Measurements from ENCODE around the gene SLC46A3. TPM values are rescaled to one million over a fixed set of nuclear protein-coding genes. Genes with fewer than 3 reads are reported as not detected.

SLC46A3 gene, protein sequence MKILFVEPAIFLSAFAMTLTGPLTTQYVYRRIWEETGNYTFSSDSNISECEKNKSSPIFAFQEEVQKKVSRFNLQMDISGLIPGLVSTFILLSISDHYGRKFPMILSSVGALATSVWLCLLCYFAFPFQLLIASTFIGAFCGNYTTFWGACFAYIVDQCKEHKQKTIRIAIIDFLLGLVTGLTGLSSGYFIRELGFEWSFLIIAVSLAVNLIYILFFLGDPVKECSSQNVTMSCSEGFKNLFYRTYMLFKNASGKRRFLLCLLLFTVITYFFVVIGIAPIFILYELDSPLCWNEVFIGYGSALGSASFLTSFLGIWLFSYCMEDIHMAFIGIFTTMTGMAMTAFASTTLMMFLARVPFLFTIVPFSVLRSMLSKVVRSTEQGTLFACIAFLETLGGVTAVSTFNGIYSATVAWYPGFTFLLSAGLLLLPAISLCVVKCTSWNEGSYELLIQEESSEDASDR
- 5.8 to 6.4 TPM (median 6.1 TPM) in 3 replicates for total RNA-seq

GRCh38 chr13:28718543-28719226 lies at the start of gene SLC46A3:
Gene SLC46A3, minus strand, starts transcription at chr13:28718970. Its CDS starts 972 bp downstream, at chr13:28717998.
- TF ChIP-seq, protein P1, sequence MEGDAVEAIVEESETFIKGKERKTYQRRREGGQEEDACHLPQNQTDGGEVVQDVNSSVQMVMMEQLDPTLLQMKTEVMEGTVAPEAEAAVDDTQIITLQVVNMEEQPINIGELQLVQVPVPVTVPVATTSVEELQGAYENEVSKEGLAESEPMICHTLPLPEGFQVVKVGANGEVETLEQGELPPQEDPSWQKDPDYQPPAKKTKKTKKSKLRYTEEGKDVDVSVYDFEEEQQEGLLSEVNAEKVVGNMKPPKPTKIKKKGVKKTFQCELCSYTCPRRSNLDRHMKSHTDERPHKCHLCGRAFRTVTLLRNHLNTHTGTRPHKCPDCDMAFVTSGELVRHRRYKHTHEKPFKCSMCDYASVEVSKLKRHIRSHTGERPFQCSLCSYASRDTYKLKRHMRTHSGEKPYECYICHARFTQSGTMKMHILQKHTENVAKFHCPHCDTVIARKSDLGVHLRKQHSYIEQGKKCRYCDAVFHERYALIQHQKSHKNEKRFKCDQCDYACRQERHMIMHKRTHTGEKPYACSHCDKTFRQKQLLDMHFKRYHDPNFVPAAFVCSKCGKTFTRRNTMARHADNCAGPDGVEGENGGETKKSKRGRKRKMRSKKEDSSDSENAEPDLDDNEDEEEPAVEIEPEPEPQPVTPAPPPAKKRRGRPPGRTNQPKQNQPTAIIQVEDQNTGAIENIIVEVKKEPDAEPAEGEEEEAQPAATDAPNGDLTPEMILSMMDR (IDR thresholded peaks at IDR 0.05; ENCODE audit: unreplicated experiment), result no peak
- H3K4me1 Mint-ChIP-seq, result peaks cover 16% of the 10 kb centered on the region
- no peaks in the 10 kb centered on the region for H3K9me3 Mint-ChIP-seq
- H3K36me3 Mint-ChIP-seq, result no peaks in the 10 kb centered on the region
- H3K27ac Mint-ChIP-seq, result peak within 1 kb of the TSS; percentile 95
- H3K4me3 Mint-ChIP-seq, result peak within 1 kb of the TSS; percentile 92
- H3K27me3 Mint-ChIP-seq (ENCODE audit: low read depth), result peaks cover 11% of the 10 kb centered on the region
- DNase-seq (ENCODE audit: low spot score in 2 of 2, unreplicated experiment in 2 of 2), result peak; percentile 91 to 98

GRCh38 chr13:28763887-28764286 lies 45.1 kb upstream of the SLC46A3 start:
- H3K9me3 Mint-ChIP-seq, result peaks cover 17% of the 10 kb centered on the region
- no peak overlapping the region for H3K27ac Mint-ChIP-seq
- peaks cover 3% of the 10 kb centered on the region for H3K36me3 Mint-ChIP-seq

GRCh38 chr13:28761586-28761985 lies 42.8 kb upstream of the SLC46A3 start:
- no peak overlapping the region for H3K27ac Mint-ChIP-seq
- H3K4me1 Mint-ChIP-seq, result no peaks in the 10 kb centered on the region
- peaks cover 11% of the 10 kb centered on the region for H3K36me3 Mint-ChIP-seq
- H3K27me3 Mint-ChIP-seq (ENCODE audit: low read depth), result no peaks in the 10 kb centered on the region
- TF ChIP-seq, protein P1 (IDR thresholded peaks at IDR 0.05; ENCODE audit: unreplicated experiment), result no peak
- H3K4me3 Mint-ChIP-seq, result no peak overlapping the region
- peaks cover 29% of the 10 kb centered on the region for H3K9me3 Mint-ChIP-seq
- DNase-seq (ENCODE audit: low spot score in 2 of 2, unreplicated experiment in 2 of 2), result no peak

More at GRCh38 chr13:28763887-28764286, 45.1 kb upstream of the SLC46A3 start:
- Mint-ChIP-seq H3K4me1 (no peaks in the 10 kb centered on the region), H3K4me3 (no peak overlapping the region), H3K27me3 (ENCODE audit: low read depth) (no peaks in the 10 kb centered on the region)
- no peak for DNase-seq (ENCODE audit: low spot score in 2 of 2, unreplicated experiment in 2 of 2)
- TF ChIP-seq, protein P1 (IDR thresholded peaks at IDR 0.05; ENCODE audit: unreplicated experiment), result no peak

DNA sequence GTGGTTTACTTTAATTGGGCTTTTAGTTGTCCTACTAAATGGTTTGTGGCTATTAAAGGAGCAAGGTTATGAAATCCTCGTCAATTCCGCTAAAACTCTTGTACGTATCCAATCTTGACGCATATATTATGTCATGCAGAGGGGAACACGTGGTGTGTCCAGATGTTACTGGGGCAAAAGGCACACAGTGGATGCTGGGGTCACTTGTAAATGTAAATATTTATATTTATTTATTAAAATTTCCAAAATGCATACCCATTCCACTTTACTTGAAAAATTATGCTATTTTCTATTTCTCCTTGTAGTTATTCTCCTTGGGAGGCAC lies 36.7 kb upstream of the SLC46A3 start:
- Mint-ChIP-seq H3K27me3 (ENCODE audit: low read depth) (no peaks in the 10 kb centered on the region), H3K4me3 (peak overlapping the region; percentile 48), H3K4me1 (peaks cover 40% of the 10 kb centered on the region), H3K36me3 (peaks cover 13% of the 10 kb centered on the region), H3K9me3 (peaks cover 33% of the 10 kb centered on the region), H3K27ac (peak overlapping the region; percentile 99)
- no peak for DNase-seq (ENCODE audit: low spot score in 2 of 2, unreplicated experiment in 2 of 2)
- TF ChIP-seq, protein P1 (IDR thresholded peaks at IDR 0.05; ENCODE audit: unreplicated experiment), result no peak

- Mint-ChIP-seq H3K9me3 (peaks cover 33% of the 10 kb centered on the region), H3K27me3 (ENCODE audit: low read depth) (no peaks in the 10 kb centered on the region), H3K27ac (peak overlapping the region; percentile 99), H3K36me3 (peaks cover 13% of the 10 kb centered on the region), H3K4me1 (peaks cover 42% of the 10 kb centered on the region), H3K4me3 (peak overlapping the region; percentile 48)
- TF ChIP-seq, protein P1 (IDR thresholded peaks at IDR 0.05; ENCODE audit: unreplicated experiment), result no peak
- no peak for DNase-seq (ENCODE audit: low spot score in 2 of 2, unreplicated experiment in 2 of 2)
Observed at GRCh38 chr13:28754698-28755545, 36.2 kb upstream of the SLC46A3 start.
